ENCODE results near the gene PRSS12.
"Not testable (repeated sequence)": the region's sequence is repeated elsewhere in the genome, so short reads cannot be mapped to it uniquely, and the experiment has no call there.

PRSS12 gene, protein sequence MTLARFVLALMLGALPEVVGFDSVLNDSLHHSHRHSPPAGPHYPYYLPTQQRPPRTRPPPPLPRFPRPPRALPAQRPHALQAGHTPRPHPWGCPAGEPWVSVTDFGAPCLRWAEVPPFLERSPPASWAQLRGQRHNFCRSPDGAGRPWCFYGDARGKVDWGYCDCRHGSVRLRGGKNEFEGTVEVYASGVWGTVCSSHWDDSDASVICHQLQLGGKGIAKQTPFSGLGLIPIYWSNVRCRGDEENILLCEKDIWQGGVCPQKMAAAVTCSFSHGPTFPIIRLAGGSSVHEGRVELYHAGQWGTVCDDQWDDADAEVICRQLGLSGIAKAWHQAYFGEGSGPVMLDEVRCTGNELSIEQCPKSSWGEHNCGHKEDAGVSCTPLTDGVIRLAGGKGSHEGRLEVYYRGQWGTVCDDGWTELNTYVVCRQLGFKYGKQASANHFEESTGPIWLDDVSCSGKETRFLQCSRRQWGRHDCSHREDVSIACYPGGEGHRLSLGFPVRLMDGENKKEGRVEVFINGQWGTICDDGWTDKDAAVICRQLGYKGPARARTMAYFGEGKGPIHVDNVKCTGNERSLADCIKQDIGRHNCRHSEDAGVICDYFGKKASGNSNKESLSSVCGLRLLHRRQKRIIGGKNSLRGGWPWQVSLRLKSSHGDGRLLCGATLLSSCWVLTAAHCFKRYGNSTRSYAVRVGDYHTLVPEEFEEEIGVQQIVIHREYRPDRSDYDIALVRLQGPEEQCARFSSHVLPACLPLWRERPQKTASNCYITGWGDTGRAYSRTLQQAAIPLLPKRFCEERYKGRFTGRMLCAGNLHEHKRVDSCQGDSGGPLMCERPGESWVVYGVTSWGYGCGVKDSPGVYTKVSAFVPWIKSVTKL

DNA sequence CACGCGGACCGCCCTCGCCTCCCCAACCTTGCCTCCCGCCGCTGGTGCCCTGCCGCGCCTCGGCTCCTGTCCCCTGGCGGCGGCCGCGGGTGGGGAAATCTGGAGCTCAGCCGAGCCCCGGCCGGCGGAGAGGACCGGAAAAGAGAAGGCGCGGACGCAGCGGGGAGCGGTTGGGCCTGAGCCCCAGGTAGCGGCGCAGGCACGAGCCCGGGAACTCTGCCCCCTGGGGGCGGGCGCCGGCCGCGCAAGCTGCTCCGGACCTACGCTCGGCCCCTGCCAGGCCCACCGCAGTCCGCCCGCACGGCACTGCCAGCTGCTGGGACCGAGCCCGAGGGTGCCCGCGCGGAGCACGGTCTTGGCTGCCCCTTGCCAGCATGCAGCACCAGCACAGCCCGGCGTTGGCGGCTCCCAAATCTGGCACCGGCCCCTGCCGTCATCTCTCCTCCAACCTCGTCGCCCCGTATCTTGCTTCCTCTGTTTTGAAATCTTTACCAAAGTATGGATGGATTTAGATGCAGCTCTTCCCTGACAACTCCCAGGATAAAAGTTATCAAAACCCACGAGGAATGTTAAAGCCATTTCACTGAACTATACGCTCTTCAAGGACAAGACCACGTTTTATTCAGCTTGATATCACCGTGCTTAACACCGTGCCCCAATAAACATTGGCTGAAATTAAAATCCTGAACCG is at the start of gene PRSS12:
PRSS12 (minus strand) TSS at position 161 of the 691 bp plus-strand sequence. CDS start 283 bp downstream, outside the sequence.
- Histone ChIP-seq H3K27me3 (ENCODE audit: control insufficient read depth in 2 of 2, insufficient read depth in 2 of 2, low read length in 2 of 2) (peaks cover 2 to 6% of the 10 kb centered on the region in 2 donors), H3K36me3 (ENCODE audit: control insufficient read depth in 2 of 2, insufficient read depth in 2 of 2, low read length in 2 of 2) (no peaks in the 10 kb centered on the region), H3K4me3 (ENCODE audit: low read length in 2 of 2) (peak within 1 kb of the TSS; percentile 66 to 70), H3K9ac (ENCODE audit: low read depth in 1 of 2, low read length in 2 of 2) (peak within 1 kb of the TSS; percentile 47 to 81), H3K27ac (ENCODE audit: low read depth in 2 of 2, low read length in 2 of 2) (peak within 1 kb of the TSS; percentile 84 to 88), H3K4me1 (ENCODE audit: control insufficient read depth in 2 of 2, insufficient read depth in 2 of 2, low read length in 2 of 2) (peaks cover 0 to 17% of the 10 kb centered on the region in 2 donors), H3K9me3 (ENCODE audit: control insufficient read depth in 2 of 2, low read length in 2 of 2) (no peaks in the 10 kb centered on the region)

GRCh38 chr4:118400356-118400755 is 47.6 kb upstream of the PRSS12 start:
- Histone ChIP-seq H3K27me3 (ENCODE audit: control insufficient read depth in 2 of 2, insufficient read depth in 2 of 2, low read length in 2 of 2) (no peaks in the 10 kb centered on the region), H3K9me3 (ENCODE audit: control insufficient read depth in 2 of 2, low read length in 2 of 2) (no peaks in the 10 kb centered on the region), H3K9ac (ENCODE audit: low read depth in 1 of 2, low read length in 2 of 2) (no peak overlapping the region), H3K36me3 (ENCODE audit: control insufficient read depth in 2 of 2, insufficient read depth in 2 of 2, low read length in 2 of 2) (no peaks in the 10 kb centered on the region), H3K27ac (ENCODE audit: low read depth in 2 of 2, low read length in 2 of 2) (no peak overlapping the region), H3K4me1 (ENCODE audit: control insufficient read depth in 2 of 2, insufficient read depth in 2 of 2, low read length in 2 of 2) (no peaks in the 10 kb centered on the region), H3K4me3 (ENCODE audit: low read length in 2 of 2) (no peak overlapping the region)

GRCh38 chr4:118399883-118400282 is 47.1 kb upstream of the PRSS12 start:
- not testable (repeated sequence) for H3K27ac ChIP-seq (ENCODE audit: low read depth in 2 of 2, low read length in 2 of 2); H3K9ac ChIP-seq (ENCODE audit: low read depth in 1 of 2, low read length in 2 of 2); H3K4me1 ChIP-seq (ENCODE audit: control insufficient read depth in 2 of 2, insufficient read depth in 2 of 2, low read length in 2 of 2); H3K36me3 ChIP-seq (ENCODE audit: control insufficient read depth in 2 of 2, insufficient read depth in 2 of 2, low read length in 2 of 2); H3K9me3 ChIP-seq (ENCODE audit: control insufficient read depth in 2 of 2, low read length in 2 of 2); H3K4me3 ChIP-seq (ENCODE audit: low read length in 2 of 2); H3K27me3 ChIP-seq (ENCODE audit: control insufficient read depth in 2 of 2, insufficient read depth in 2 of 2, low read length in 2 of 2)

DNA sequence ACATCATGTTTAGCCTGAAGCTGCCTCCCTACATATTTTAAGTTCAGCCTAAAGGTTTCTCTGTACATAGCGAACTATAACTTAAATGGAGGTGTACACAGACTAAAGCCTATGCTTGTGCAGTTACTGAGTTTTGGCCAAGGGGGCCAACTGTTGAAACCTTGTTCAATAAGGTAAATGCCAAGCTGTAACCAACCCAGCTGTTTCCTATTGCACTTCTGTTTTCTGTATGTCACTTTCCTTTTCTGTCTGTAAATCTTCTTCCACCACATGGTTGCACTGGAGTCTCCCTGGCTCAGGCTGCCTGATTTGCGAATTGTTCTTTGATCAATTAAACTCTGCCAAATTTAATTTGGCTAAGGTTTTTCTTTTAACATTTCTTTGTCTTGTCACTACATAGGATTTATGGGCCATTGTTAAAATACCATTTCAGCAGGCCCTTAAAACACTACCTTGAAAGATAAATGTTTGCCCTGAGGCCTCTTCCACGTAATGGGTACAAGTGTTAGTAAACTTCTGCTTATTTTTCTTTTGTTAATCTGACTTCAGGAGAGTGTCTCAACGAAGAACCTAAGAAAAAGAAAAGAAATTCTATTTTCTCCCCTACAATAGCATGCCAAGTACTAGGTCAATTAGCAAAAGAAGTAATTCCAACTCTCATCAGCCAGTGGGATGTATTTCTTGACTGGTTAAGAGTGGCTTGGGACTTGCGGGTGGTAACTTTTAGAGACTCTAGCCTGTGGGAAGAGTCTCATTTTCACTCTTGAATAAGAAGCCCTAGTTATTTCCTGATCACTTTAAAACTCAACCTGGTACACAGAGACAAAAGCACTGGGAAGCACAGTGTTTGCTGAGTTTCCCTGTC is 45.7 kb upstream of the PRSS12 start:
- Histone ChIP-seq H3K9ac (ENCODE audit: low read depth in 1 of 2, low read length in 2 of 2) (no peak overlapping the region), H3K4me3 (ENCODE audit: low read length in 2 of 2) (no peak overlapping the region), H3K9me3 (ENCODE audit: control insufficient read depth in 2 of 2, low read length in 2 of 2) (no peaks in the 10 kb centered on the region), H3K36me3 (ENCODE audit: control insufficient read depth in 2 of 2, insufficient read depth in 2 of 2, low read length in 2 of 2) (no peaks in the 10 kb centered on the region), H3K27ac (ENCODE audit: low read depth in 2 of 2, low read length in 2 of 2) (no peak overlapping the region), H3K27me3 (ENCODE audit: control insufficient read depth in 2 of 2, insufficient read depth in 2 of 2, low read length in 2 of 2) (no peaks in the 10 kb centered on the region), H3K4me1 (ENCODE audit: control insufficient read depth in 2 of 2, insufficient read depth in 2 of 2, low read length in 2 of 2) (no peaks in the 10 kb centered on the region)

- H3K27ac ChIP-seq (ENCODE audit: low read depth in 2 of 2, low read length in 2 of 2), result no peak overlapping the region
- H3K4me1 ChIP-seq (ENCODE audit: control insufficient read depth in 2 of 2, insufficient read depth in 2 of 2, low read length in 2 of 2), result no peaks in the 10 kb centered on the region
- H3K36me3 ChIP-seq (ENCODE audit: control insufficient read depth in 2 of 2, insufficient read depth in 2 of 2, low read length in 2 of 2), result no peaks in the 10 kb centered on the region
- no peak overlapping the region for H3K9ac ChIP-seq (ENCODE audit: low read depth in 1 of 2, low read length in 2 of 2)
- no peak overlapping the region for H3K4me3 ChIP-seq (ENCODE audit: low read length in 2 of 2)
- H3K27me3 ChIP-seq (ENCODE audit: control insufficient read depth in 2 of 2, insufficient read depth in 2 of 2, low read length in 2 of 2), result no peaks in the 10 kb centered on the region
- no peaks in the 10 kb centered on the region for H3K9me3 ChIP-seq (ENCODE audit: control insufficient read depth in 2 of 2, low read length in 2 of 2)
Measured at GRCh38 chr4:118397623-118397979, 44.8 kb upstream of the PRSS12 start.

GRCh38 chr4:118396881-118397622 is 44.2 kb upstream of the PRSS12 start:
- Histone ChIP-seq H3K27me3 (ENCODE audit: control insufficient read depth in 2 of 2, insufficient read depth in 2 of 2, low read length in 2 of 2) (no peaks in the 10 kb centered on the region), H3K9ac (ENCODE audit: low read depth in 1 of 2, low read length in 2 of 2) (no peak overlapping the region), H3K36me3 (ENCODE audit: control insufficient read depth in 2 of 2, insufficient read depth in 2 of 2, low read length in 2 of 2) (no peaks in the 10 kb centered on the region), H3K4me3 (ENCODE audit: low read length in 2 of 2) (no peak overlapping the region), H3K27ac (ENCODE audit: low read depth in 2 of 2, low read length in 2 of 2) (no peak overlapping the region), H3K4me1 (ENCODE audit: control insufficient read depth in 2 of 2, insufficient read depth in 2 of 2, low read length in 2 of 2) (no peaks in the 10 kb centered on the region), H3K9me3 (ENCODE audit: control insufficient read depth in 2 of 2, low read length in 2 of 2) (no peaks in the 10 kb centered on the region)

- Histone ChIP-seq H3K9ac (ENCODE audit: low read depth in 1 of 2, low read length in 2 of 2) (no peak overlapping the region), H3K9me3 (ENCODE audit: control insufficient read depth in 2 of 2, low read length in 2 of 2) (no peaks in the 10 kb centered on the region), H3K4me1 (ENCODE audit: control insufficient read depth in 2 of 2, insufficient read depth in 2 of 2, low read length in 2 of 2) (no peaks in the 10 kb centered on the region), H3K27ac (ENCODE audit: low read depth in 2 of 2, low read length in 2 of 2) (no peak overlapping the region), H3K36me3 (ENCODE audit: control insufficient read depth in 2 of 2, insufficient read depth in 2 of 2, low read length in 2 of 2) (no peaks in the 10 kb centered on the region), H3K4me3 (ENCODE audit: low read length in 2 of 2) (no peak overlapping the region), H3K27me3 (ENCODE audit: control insufficient read depth in 2 of 2, insufficient read depth in 2 of 2, low read length in 2 of 2) (no peaks in the 10 kb centered on the region)
Measured at GRCh38 chr4:118395057-118395644, 42.3 kb upstream of the PRSS12 start.

- H3K9me3 ChIP-seq (ENCODE audit: control insufficient read depth in 2 of 2, low read length in 2 of 2); H3K27me3 ChIP-seq (ENCODE audit: control insufficient read depth in 2 of 2, insufficient read depth in 2 of 2, low read length in 2 of 2); H3K36me3 ChIP-seq (ENCODE audit: control insufficient read depth in 2 of 2, insufficient read depth in 2 of 2, low read length in 2 of 2); H3K4me1 ChIP-seq (ENCODE audit: control insufficient read depth in 2 of 2, insufficient read depth in 2 of 2, low read length in 2 of 2); H3K4me3 ChIP-seq (ENCODE audit: low read length in 2 of 2); H3K27ac ChIP-seq (ENCODE audit: low read depth in 2 of 2, low read length in 2 of 2); H3K9ac ChIP-seq (ENCODE audit: low read depth in 1 of 2, low read length in 2 of 2): not testable (repeated sequence)
Measured at GRCh38 chr4:118392509-118392908, 39.7 kb upstream of the PRSS12 start.

DNA sequence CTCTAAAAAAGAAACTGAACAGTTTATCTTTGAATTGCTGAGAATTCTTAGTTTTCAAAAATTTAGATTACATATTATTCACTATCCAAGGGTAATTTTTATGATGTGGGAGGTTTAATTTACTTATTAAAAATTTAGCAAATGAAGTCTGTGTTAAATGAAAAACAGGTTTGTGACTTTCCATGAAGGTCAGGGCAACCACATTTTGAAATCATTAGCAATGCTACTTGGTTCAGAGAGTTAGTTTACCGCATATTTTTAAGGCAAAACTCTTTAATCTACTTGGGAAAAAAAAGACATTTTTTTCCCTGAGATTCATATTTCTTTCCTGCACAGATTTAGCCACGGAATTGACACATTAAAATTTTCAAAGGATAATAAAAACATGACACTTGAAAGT is 37.3 kb upstream of the PRSS12 start:
- H3K27ac ChIP-seq (ENCODE audit: low read depth in 2 of 2, low read length in 2 of 2), result no peak overlapping the region
- H3K9me3 ChIP-seq (ENCODE audit: control insufficient read depth in 2 of 2, low read length in 2 of 2), result no peaks in the 10 kb centered on the region

More for the DNA sequence above, 37.3 kb upstream of the PRSS12 start:
- Histone ChIP-seq H3K27me3 (ENCODE audit: control insufficient read depth in 2 of 2, insufficient read depth in 2 of 2, low read length in 2 of 2) (no peaks in the 10 kb centered on the region), H3K4me3 (ENCODE audit: low read length in 2 of 2) (no peak overlapping the region), H3K4me1 (ENCODE audit: control insufficient read depth in 2 of 2, insufficient read depth in 2 of 2, low read length in 2 of 2) (no peaks in the 10 kb centered on the region), H3K9ac (ENCODE audit: low read depth in 1 of 2, low read length in 2 of 2) (no peak overlapping the region), H3K36me3 (ENCODE audit: control insufficient read depth in 2 of 2, insufficient read depth in 2 of 2, low read length in 2 of 2) (no peaks in the 10 kb centered on the region)

Measured in mucosa of rectum (tissue), 2 donors.